CD14-positive monocyte (primary cell): ENCODE measurements around the gene CIART. TPM values are rescaled to one million over a fixed set of nuclear protein-coding genes. Genes with fewer than 3 reads are reported as not detected.

ENCODE experiments used
- DNase-seq, 3 donors: peaks; one replicate each; pipeline ENCODE4 v3.0.0-alpha.2; 2011 to 2022
- H2AFZ ChIP-seq: 2 replicates; pipeline ENCODE4 v1.6.0; 2012; ENCODE audit warnings: mild to moderate bottlenecking, low read depth, low read length, inconsistent platforms; ENCODE audit not compliant: insufficient read depth, poor library complexity, severe bottlenecking
- H3K27ac ChIP-seq, 2 donors: 1 replicate in 1 of 2; 2 replicates in 1 of 2; pipeline ENCODE4 v1.5.1; 2012 to 2013; ENCODE audit warnings: low read length in 2 of 2, control low read depth in 1 of 2, inconsistent platforms in 1 of 2, low read depth in 1 of 2, mild to moderate bottlenecking in 1 of 2
- H3K27me3 ChIP-seq, 2 donors: one replicate each; pipeline versions ENCODE4 v1.6.0 to v1.6.1; 2011 to 2013; ENCODE audit warnings: low read length in 2 of 2; ENCODE audit not compliant: control insufficient read depth in 2 of 2, insufficient read depth in 2 of 2
- H3K36me3 ChIP-seq, 2 donors: replicated peaks in 1 of 2; 1 replicate in 1 of 2; 2 replicates in 1 of 2; pipeline versions ENCODE4 v1.5.1 to v1.6.1; 2012 to 2013; ENCODE audit warnings: low read length in 2 of 2, control low read depth in 1 of 2, inconsistent platforms in 1 of 2, mild to moderate bottlenecking in 1 of 2; ENCODE audit not compliant: insufficient read depth in 2 of 2, control insufficient read depth in 1 of 2
- H3K4me1 ChIP-seq, 2 donors: 1 replicate in 1 of 2; 2 replicates in 1 of 2; pipeline versions ENCODE4 v1.5.1 to v1.6.1; 2012 to 2013; ENCODE audit warnings: low read length in 2 of 2, control low read depth in 1 of 2, inconsistent platforms in 1 of 2, mild to moderate bottlenecking in 1 of 2, moderate library complexity in 1 of 2; ENCODE audit not compliant: insufficient read depth in 2 of 2, control insufficient read depth in 1 of 2
- H3K4me2 ChIP-seq: replicated peaks from 2 replicates; pipeline ENCODE3; 2012; ENCODE audit warnings: low read length, moderate library complexity, mild to moderate bottlenecking; ENCODE audit not compliant: poor library complexity, severe bottlenecking; ENCODE audit errors: extremely low read depth
- H3K4me3 ChIP-seq, 3 experiments: fragments of 200-600 bp in 1 of 3; sonication (generic) in 1 of 3; replicated peaks in 1 of 3; 1 replicate in 2 of 3; 2 replicates in 1 of 3; pipeline ENCODE4 v1.5.1; 2011 to 2013; ENCODE audit warnings: low read length in 3 of 3, mild to moderate bottlenecking in 3 of 3, control low read depth in 2 of 3, low read depth in 2 of 3, inconsistent platforms in 1 of 3, moderate library complexity in 1 of 3
- H3K79me2 ChIP-seq: 2 replicates; pipeline ENCODE4 v1.6.0; 2012; ENCODE audit warnings: mild to moderate bottlenecking, control low read depth, inconsistent platforms, low read length, moderate library complexity; ENCODE audit not compliant: insufficient read depth
- H3K9ac ChIP-seq: 2 replicates; pipeline ENCODE4 v1.6.0; 2017; ENCODE audit warnings: low read length, mild to moderate bottlenecking; ENCODE audit not compliant: insufficient read depth, poor library complexity, severe bottlenecking
- H3K9me3 ChIP-seq, 2 donors: replicated peaks in 1 of 2; 1 replicate in 1 of 2; 2 replicates in 1 of 2; pipeline versions ENCODE4 v1.5.1 to v1.6.1; 2012 to 2013; ENCODE audit warnings: low read length in 2 of 2, control low read depth in 1 of 2; ENCODE audit not compliant: control insufficient read depth in 1 of 2, insufficient read depth in 1 of 2
- H4K20me1 ChIP-seq: 2 replicates; pipeline ENCODE4 v1.6.0; 2012; ENCODE audit warnings: mild to moderate bottlenecking, low read length, control low read depth, moderate library complexity; ENCODE audit not compliant: insufficient read depth
- H3K27ac Mint-ChIP-seq, 7 donors: one replicate each; pipeline ENCODE4 v1.8.0; 2020; ENCODE audit warnings: mild to moderate bottlenecking in 7 of 7, mixed read lengths in 7 of 7, moderate library complexity in 6 of 7, inconsistent platforms in 2 of 7
- H3K27me3 Mint-ChIP-seq, 3 donors: one replicate each; pipeline ENCODE4 v1.8.0; 2021 to 2022; ENCODE audit warnings: low read depth in 3 of 3, mild to moderate bottlenecking in 3 of 3, mixed read lengths in 3 of 3, moderate library complexity in 3 of 3, inconsistent platforms in 1 of 3
- H3K36me3 Mint-ChIP-seq, 2 donors: one replicate each; pipeline ENCODE4 v1.8.0; 2020; ENCODE audit warnings: mixed read lengths in 2 of 2, inconsistent platforms in 1 of 2, mild to moderate bottlenecking in 1 of 2
- H3K4me1 Mint-ChIP-seq: one replicate; pipeline ENCODE4 v1.8.0; 2020; ENCODE audit warnings: mild to moderate bottlenecking, mixed read lengths
- H3K4me3 Mint-ChIP-seq, 2 donors: one replicate each; pipeline ENCODE4 v1.8.0; 2020; ENCODE audit warnings: mild to moderate bottlenecking in 2 of 2, mixed read lengths in 2 of 2, moderate library complexity in 1 of 2
- H3K9me3 Mint-ChIP-seq, 7 donors: one replicate each; pipeline ENCODE4 v1.8.0; 2020 to 2022; ENCODE audit warnings: mixed read lengths in 7 of 7, mild to moderate bottlenecking in 6 of 7, moderate library complexity in 6 of 7, inconsistent platforms in 2 of 7
- CTCF ChIP-seq: fragments of 200-600 bp; IDR thresholded peaks from one replicate; pipeline ENCODE4 v1.8.0; 2022; ENCODE audit warnings: antibody characterized with exemption, mild to moderate bottlenecking
- WGBS: methylation state at CpG from one replicate; pipeline ENCODE4 v1.1.5; 2013; ENCODE audit warnings: missing lambda C conversion rate; ENCODE audit not compliant: insufficient coverage; 5-methylcytosine and 5-hydroxymethylcytosine counted together
- intact Hi-C, 2 donors: fragments of 100-400 bp; cut with micrococcal nuclease; formaldehyde crosslinking; loops; one replicate each; pipeline versions ENCODE4 v1.15.0 to v1.15.1; 2023
- polyA plus RNA-seq, 3 donors: library from polyadenylated mRNA; depleted of rRNA in 1 of 3; unstranded in 2 of 3; stranded (reverse) in 1 of 3; fragments of 300-500 nt in 2 of 3; fragments of >200 nt in 1 of 3; fragmentation: Illumina TruSeq in 2 of 3; gene quantifications; 1 replicate in 2 of 3; 2 replicates in 1 of 3; pipeline ENCODE4 v1.2.3, GENCODE V29; 2012 to 2021

The CIART gene
- polyA plus RNA-seq, 3 donors, result 0.61 TPM; not detected in 2

DNA sequence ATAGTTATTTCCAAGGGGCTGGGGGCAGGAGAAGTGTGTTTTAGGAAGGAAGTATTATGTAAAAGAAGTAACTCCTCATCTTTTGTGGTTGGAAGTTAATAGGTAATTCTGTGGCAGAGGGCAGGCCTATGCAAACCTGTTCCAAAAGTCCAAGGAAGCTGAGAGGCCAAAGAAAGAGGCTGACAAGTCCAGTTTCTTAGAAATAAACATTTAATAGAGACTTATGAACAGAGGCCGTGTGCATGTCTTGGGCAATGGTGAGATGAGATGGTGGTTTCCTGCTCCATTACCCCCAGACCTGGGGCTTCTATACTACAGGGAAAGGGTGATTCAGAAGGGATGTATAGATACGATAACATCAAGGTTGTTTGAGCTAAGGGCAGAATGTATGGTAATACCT, 32.4 kb upstream of the CIART start:
- H3K27me3 ChIP-seq, result no peaks in the 10 kb centered on the region
- H2AFZ ChIP-seq, result no peak overlapping the region
- TF ChIP-seq CTCF, result no peak
- peaks cover 5% of the 10 kb centered on the region for H3K4me1 Mint-ChIP-seq
- no peaks in the 10 kb centered on the region for H3K4me1 ChIP-seq
- no peak for DNase-seq
- H3K9me3 Mint-ChIP-seq, result peaks cover 0 to 2% (median 0%) of the 10 kb centered on the region in 7 donors
- no peak overlapping the region for H3K27ac ChIP-seq
- peak overlapping the region in 1 of 7 donors; percentile 7 for H3K27ac Mint-ChIP-seq
- no peaks in the 10 kb centered on the region for H3K36me3 ChIP-seq
- H3K27me3 Mint-ChIP-seq, result peaks cover 5 to 20% (median 13%) of the 10 kb centered on the region in 3 donors
- WGBS, result no CpG with 5 or more reads among the region's 2 CpGs
- H3K4me3 ChIP-seq, result no peak overlapping the region
- no peaks in the 10 kb centered on the region for H4K20me1 ChIP-seq
- no peak overlapping the region for H3K4me2 ChIP-seq
- no peaks in the 10 kb centered on the region for H3K36me3 Mint-ChIP-seq
- no peaks in the 10 kb centered on the region for H3K79me2 ChIP-seq
- no peaks in the 10 kb centered on the region for H3K9me3 ChIP-seq
- intact Hi-C loops, result loop anchor here in 1 of 2 donors (10.0 kb wide), 1 partner anchor 55 kb away; no protein-coding TSS in a partner anchor
- no peak overlapping the region for H3K9ac ChIP-seq
- H3K4me3 Mint-ChIP-seq, result no peak overlapping the region

DNA sequence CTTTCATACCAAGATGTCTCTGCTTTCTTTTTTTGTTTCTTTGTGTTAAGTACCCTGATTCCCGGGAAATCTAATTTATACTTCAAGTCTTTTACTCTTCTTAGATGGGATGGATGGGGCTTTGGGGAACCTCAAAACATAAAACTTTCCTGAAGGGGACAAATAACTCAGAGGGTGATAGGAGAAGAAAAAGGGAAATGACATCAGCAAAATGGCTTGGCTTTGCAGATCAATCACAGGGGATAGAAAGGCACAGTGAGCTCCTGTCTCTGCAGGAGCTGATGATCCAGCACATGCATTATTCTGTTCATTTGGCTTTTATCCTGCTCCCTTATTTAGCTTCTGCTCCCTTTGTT, 26.2 kb upstream of the CIART start:
- Histone ChIP-seq H3K9me3 (no peaks in the 10 kb centered on the region), H3K36me3 (no peaks in the 10 kb centered on the region), H3K4me1 (peaks cover 14 to 15% of the 10 kb centered on the region in 2 donors), H3K4me3 (peak overlapping the region in 1 of 3 experiments; percentile 79), H3K79me2 (no peaks in the 10 kb centered on the region), H3K27ac (no peak overlapping the region), H3K4me2 (peak overlapping the region; percentile 89), H4K20me1 (no peaks in the 10 kb centered on the region), H3K9ac (peak overlapping the region; percentile 21), H3K27me3 (peaks cover 38 to 43% of the 10 kb centered on the region in 2 donors), H2AFZ (peak overlapping the region; percentile 75)
- no CpG with 5 or more reads among the region's 1 CpG for WGBS
- Mint-ChIP-seq H3K27me3 (peaks cover 47 to 56% (median 49%) of the 10 kb centered on the region in 3 donors), H3K27ac (peak overlapping the region in 1 of 7 donors; percentile 88), H3K4me1 (peaks cover 24% of the 10 kb centered on the region), H3K4me3 (peak overlapping the region; percentile 80 to 90), H3K9me3 (peaks cover 0 to 9% (median 4%) of the 10 kb centered on the region in 7 donors), H3K36me3 (peaks cover 0 to 6% of the 10 kb centered on the region in 2 donors)
- TF ChIP-seq CTCF, result no peak
- DNase-seq, result peak in 1 of 3 donors; percentile 30
- intact Hi-C loops, result loop anchor here (2.0 to 10.0 kb wide), 2 partner anchors 25 to 49 kb away; no protein-coding TSS in a partner anchor
